NT2/D1 (cell line): ENCODE results near the gene ANAPC13.

Source experiments
- DNase-seq: peaks from one replicate; pipeline ENCODE4 v3.0.0-alpha.2; 2011; ENCODE audit warnings: low read depth, low spot score
- H3K27me3 ChIP-seq: 2 replicates; pipeline ENCODE4 v1.6.0; 2011; ENCODE audit warnings: mild to moderate bottlenecking; ENCODE audit not compliant: insufficient read length, insufficient read depth
- H3K36me3 ChIP-seq: 2 replicates; pipeline ENCODE4 v1.6.1; 2011; ENCODE audit warnings: mild to moderate bottlenecking, low read length, mixed read lengths; ENCODE audit not compliant: insufficient read depth, insufficient read length
- H3K4me1 ChIP-seq: 2 replicates; pipeline ENCODE4 v1.5.1; 2011; ENCODE audit not compliant: insufficient read depth, insufficient read length
- H3K4me3 ChIP-seq: 2 replicates; pipeline ENCODE4 v1.5.1; 2011; ENCODE audit warnings: low read depth; ENCODE audit not compliant: insufficient read length
- H3K9ac ChIP-seq: 2 replicates; pipeline ENCODE4 v1.6.0; 2011; ENCODE audit warnings: low read depth; ENCODE audit not compliant: insufficient read length
- H3K9me3 ChIP-seq: 2 replicates; pipeline ENCODE4 v1.5.1; 2011; ENCODE audit warnings: mild to moderate bottlenecking, low read length; ENCODE audit not compliant: insufficient read depth
- SUZ12 ChIP-seq: IDR thresholded peaks from 2 replicates; pipeline ENCODE4 v1.6.1; 2011; ENCODE audit not compliant: insufficient read length, insufficient read depth; ENCODE audit errors: extremely low read depth
- YY1 ChIP-seq: IDR thresholded peaks from 2 replicates; pipeline ENCODE4 v1.6.1; 2011; ENCODE audit not compliant: insufficient read length, insufficient read depth
- ZNF274 ChIP-seq: IDR thresholded peaks from 2 replicates; pipeline ENCODE4 v1.6.1; 2011; ENCODE audit warnings: mild to moderate bottlenecking, low read depth, low read length

ANAPC13 gene

GRCh38 chr3:134447351-134447750 is 38.4 kb downstream of the ANAPC13 start:
- TF ChIP-seq ZNF274 (no peak), SUZ12 (no peak), YY1 (no peak)
- Histone ChIP-seq H3K9me3 (peaks cover 10% of the 10 kb centered on the region), H3K4me1 (no peaks in the 10 kb centered on the region), H3K9ac (no peak overlapping the region), H3K27me3 (no peaks in the 10 kb centered on the region), H3K4me3 (no peak overlapping the region), H3K36me3 (no peaks in the 10 kb centered on the region)
- DNase-seq: no peak

- Histone ChIP-seq H3K9ac (no peak overlapping the region), H3K27me3 (no peaks in the 10 kb centered on the region), H3K4me3 (no peak overlapping the region), H3K4me1 (no peaks in the 10 kb centered on the region), H3K9me3 (peaks cover 10% of the 10 kb centered on the region), H3K36me3 (no peaks in the 10 kb centered on the region)
- TF ChIP-seq SUZ12 (no peak), YY1 (no peak), ZNF274 (no peak)
- no peak for DNase-seq
These were observed 39.0 kb downstream of the ANAPC13 start for GRCh38 chr3:134446800-134447199.

GRCh38 chr3:134445636-134446035 is 40.1 kb downstream of the ANAPC13 start:
- TF ChIP-seq YY1: no peak
- no peak for TF ChIP-seq ZNF274
- TF ChIP-seq SUZ12: no peak
- no peaks in the 10 kb centered on the region for H3K36me3 ChIP-seq
- H3K9ac ChIP-seq: no peak overlapping the region
- H3K27me3 ChIP-seq: no peaks in the 10 kb centered on the region
- H3K4me3 ChIP-seq: no peak overlapping the region
- peaks cover 10% of the 10 kb centered on the region for H3K9me3 ChIP-seq
- DNase-seq: no peak
- no peaks in the 10 kb centered on the region for H3K4me1 ChIP-seq

- Histone ChIP-seq H3K4me1 (no peaks in the 10 kb centered on the region), H3K27me3 (no peaks in the 10 kb centered on the region), H3K9me3 (peaks cover 10% of the 10 kb centered on the region), H3K9ac (no peak overlapping the region), H3K36me3 (no peaks in the 10 kb centered on the region), H3K4me3 (no peak overlapping the region)
- DNase-seq: no peak
- TF ChIP-seq ZNF274: no peak
- TF ChIP-seq SUZ12: no peak
- no peak for TF ChIP-seq YY1
These were observed 40.7 kb downstream of the ANAPC13 start for GRCh38 chr3:134445095-134445494.

GRCh38 chr3:134441821-134442220 is 44.0 kb downstream of the ANAPC13 start:
- TF ChIP-seq YY1 (no peak), ZNF274 (no peak), SUZ12 (no peak)
- peaks cover 10% of the 10 kb centered on the region for H3K9me3 ChIP-seq
- no peak overlapping the region for H3K9ac ChIP-seq
- H3K36me3 ChIP-seq: no peaks in the 10 kb centered on the region
- DNase-seq: no peak
- no peaks in the 10 kb centered on the region for H3K4me1 ChIP-seq
- no peak overlapping the region for H3K4me3 ChIP-seq
- H3K27me3 ChIP-seq: no peaks in the 10 kb centered on the region

GRCh38 chr3:134441321-134441720 is 44.5 kb downstream of the ANAPC13 start:
- Histone ChIP-seq H3K9me3 (peaks cover 10% of the 10 kb centered on the region), H3K9ac (no peak overlapping the region), H3K4me3 (no peak overlapping the region), H3K4me1 (no peaks in the 10 kb centered on the region), H3K36me3 (no peaks in the 10 kb centered on the region), H3K27me3 (no peaks in the 10 kb centered on the region)
- no peak for TF ChIP-seq YY1
- TF ChIP-seq SUZ12: no peak
- TF ChIP-seq ZNF274: no peak
- no peak for DNase-seq

- TF ChIP-seq SUZ12 (no peak), YY1 (no peak), ZNF274 (no peak)
- Histone ChIP-seq H3K27me3 (no peaks in the 10 kb centered on the region), H3K4me3 (no peak overlapping the region), H3K9ac (no peak overlapping the region), H3K36me3 (no peaks in the 10 kb centered on the region), H3K4me1 (no peaks in the 10 kb centered on the region), H3K9me3 (no peaks in the 10 kb centered on the region)
- DNase-seq: no peak
These were observed 48.5 kb downstream of the ANAPC13 start for GRCh38 chr3:134437211-134437752.
